Osteoblast (primary cell): ENCODE data around the gene KAZN. TPM values are rescaled to one million over a fixed set of nuclear protein-coding genes. Genes with fewer than 3 reads are reported as not detected.

Experiments
- DNase-seq: peaks from one replicate; pipeline ENCODE4 v3.0.0; 2011; ENCODE audit warnings: low spot score, mixed read lengths; ENCODE audit not compliant: insufficient read length; ENCODE audit errors: missing footprints
- H2AFZ ChIP-seq: 2 replicates; pipeline ENCODE4 v1.6.0; 2011; ENCODE audit warnings: mild to moderate bottlenecking, low read length
- H3K27ac ChIP-seq: 2 replicates; pipeline ENCODE4 v1.5.1; 2011; ENCODE audit warnings: mild to moderate bottlenecking, low read depth, low read length, moderate library complexity
- H3K27me3 ChIP-seq: 2 replicates; pipeline ENCODE4 v1.6.0; 2012; ENCODE audit warnings: mild to moderate bottlenecking, control low read depth, inconsistent platforms, low read length, moderate library complexity; ENCODE audit not compliant: insufficient read depth
- H3K36me3 ChIP-seq: 2 replicates; pipeline ENCODE4 v1.5.1; 2011; ENCODE audit warnings: mild to moderate bottlenecking, low read length, control low read depth, moderate library complexity; ENCODE audit not compliant: insufficient read depth
- H3K4me1 ChIP-seq: 2 replicates; pipeline ENCODE4 v1.5.1; 2011; ENCODE audit warnings: mild to moderate bottlenecking, low read length, control low read depth, moderate library complexity; ENCODE audit not compliant: insufficient read depth
- H3K4me2 ChIP-seq: 2 replicates; pipeline ENCODE4 v1.6.0; 2011; ENCODE audit warnings: mild to moderate bottlenecking, low read length; ENCODE audit not compliant: insufficient read depth
- H3K4me3 ChIP-seq: fragments of 200-600 bp; sonication (generic); 3 replicates; pipeline ENCODE4 v1.5.1; 2012; ENCODE audit warnings: mild to moderate bottlenecking, low read length, inconsistent platforms; ENCODE audit not compliant: insufficient read depth
- H3K79me2 ChIP-seq: 2 replicates; pipeline ENCODE4 v1.6.0; 2012; ENCODE audit warnings: mild to moderate bottlenecking, low read length, control low read depth, inconsistent platforms; ENCODE audit not compliant: insufficient read depth
- H3K9me3 ChIP-seq: 2 replicates; pipeline ENCODE4 v1.5.1; 2011; ENCODE audit warnings: low read depth, low read length, control low read depth
- H4K20me1 ChIP-seq: 2 replicates; pipeline ENCODE4 v1.6.0; 2012; ENCODE audit warnings: mild to moderate bottlenecking, low read length, control low read depth; ENCODE audit not compliant: insufficient read depth
- total RNA-seq: library from RNA; depleted of rRNA; stranded (reverse); fragments of >200 nt; gene quantifications from 2 replicates; pipeline ENCODE4 v1.2.3, GENCODE V29; 2012
- TF ChIP-seq, protein P1 (sequence below): IDR thresholded peaks from 2 replicates; pipeline ENCODE4 v1.5.1; 2011; ENCODE audit warnings: mild to moderate bottlenecking, low read depth, low read length, moderate library complexity; ENCODE audit errors: extremely low read depth

The KAZN gene
- total RNA-seq, 1 donor = 9.0 TPM

DNA sequence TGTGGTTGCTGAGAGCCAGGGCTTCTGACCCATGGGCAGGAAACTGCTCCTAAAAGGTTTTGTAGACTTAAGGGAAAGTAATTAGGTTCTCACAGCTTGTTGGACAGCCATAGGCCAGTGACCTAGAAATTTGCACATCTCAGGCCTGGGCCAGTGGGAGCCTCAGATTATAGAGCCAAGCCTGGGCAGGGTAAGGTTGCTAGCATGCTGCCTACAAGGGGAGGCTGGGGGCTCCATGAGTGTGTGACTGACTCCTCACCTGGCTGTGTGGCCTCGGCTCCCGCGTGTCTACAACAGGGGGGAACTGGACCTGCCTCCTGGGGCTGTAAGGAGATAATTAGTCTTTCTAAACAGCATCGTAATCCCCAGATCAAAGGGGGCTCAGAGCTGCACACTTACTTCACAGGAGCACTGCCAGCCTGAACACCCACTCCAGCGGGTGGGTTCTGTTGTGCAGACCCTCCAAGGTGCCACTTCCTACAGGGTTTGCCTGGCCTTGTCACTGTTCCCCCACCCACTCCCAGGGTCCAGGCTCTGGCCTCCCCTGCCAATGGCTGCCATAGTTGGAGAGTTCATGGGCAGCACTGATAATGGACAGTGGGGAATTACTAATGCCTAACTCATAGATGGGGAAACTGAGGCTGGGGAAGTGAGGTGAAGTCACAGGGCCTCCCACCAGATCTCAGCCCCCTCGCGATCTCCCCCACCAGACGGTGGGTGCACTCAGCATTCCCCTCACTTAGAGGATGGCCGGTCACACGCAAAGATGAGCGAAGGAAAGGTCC, 324.6 kb downstream of the KAZN start:
- H2AFZ ChIP-seq = peak overlapping the region; percentile 67
- H3K27ac ChIP-seq = no peak overlapping the region
- H4K20me1 ChIP-seq = peaks cover 6% of the 10 kb centered on the region
- no peaks in the 10 kb centered on the region for H3K27me3 ChIP-seq
- no peaks in the 10 kb centered on the region for H3K9me3 ChIP-seq
- H3K4me1 ChIP-seq = peaks cover 15% of the 10 kb centered on the region
- no peak for DNase-seq
- H3K36me3 ChIP-seq = no peaks in the 10 kb centered on the region
- peaks cover 11% of the 10 kb centered on the region for H3K79me2 ChIP-seq
- H3K4me2 ChIP-seq = peak overlapping the region; percentile 73
- H3K4me3 ChIP-seq = peak overlapping the region; percentile 74
- TF ChIP-seq, protein P1, sequence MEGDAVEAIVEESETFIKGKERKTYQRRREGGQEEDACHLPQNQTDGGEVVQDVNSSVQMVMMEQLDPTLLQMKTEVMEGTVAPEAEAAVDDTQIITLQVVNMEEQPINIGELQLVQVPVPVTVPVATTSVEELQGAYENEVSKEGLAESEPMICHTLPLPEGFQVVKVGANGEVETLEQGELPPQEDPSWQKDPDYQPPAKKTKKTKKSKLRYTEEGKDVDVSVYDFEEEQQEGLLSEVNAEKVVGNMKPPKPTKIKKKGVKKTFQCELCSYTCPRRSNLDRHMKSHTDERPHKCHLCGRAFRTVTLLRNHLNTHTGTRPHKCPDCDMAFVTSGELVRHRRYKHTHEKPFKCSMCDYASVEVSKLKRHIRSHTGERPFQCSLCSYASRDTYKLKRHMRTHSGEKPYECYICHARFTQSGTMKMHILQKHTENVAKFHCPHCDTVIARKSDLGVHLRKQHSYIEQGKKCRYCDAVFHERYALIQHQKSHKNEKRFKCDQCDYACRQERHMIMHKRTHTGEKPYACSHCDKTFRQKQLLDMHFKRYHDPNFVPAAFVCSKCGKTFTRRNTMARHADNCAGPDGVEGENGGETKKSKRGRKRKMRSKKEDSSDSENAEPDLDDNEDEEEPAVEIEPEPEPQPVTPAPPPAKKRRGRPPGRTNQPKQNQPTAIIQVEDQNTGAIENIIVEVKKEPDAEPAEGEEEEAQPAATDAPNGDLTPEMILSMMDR = no peak

DNA sequence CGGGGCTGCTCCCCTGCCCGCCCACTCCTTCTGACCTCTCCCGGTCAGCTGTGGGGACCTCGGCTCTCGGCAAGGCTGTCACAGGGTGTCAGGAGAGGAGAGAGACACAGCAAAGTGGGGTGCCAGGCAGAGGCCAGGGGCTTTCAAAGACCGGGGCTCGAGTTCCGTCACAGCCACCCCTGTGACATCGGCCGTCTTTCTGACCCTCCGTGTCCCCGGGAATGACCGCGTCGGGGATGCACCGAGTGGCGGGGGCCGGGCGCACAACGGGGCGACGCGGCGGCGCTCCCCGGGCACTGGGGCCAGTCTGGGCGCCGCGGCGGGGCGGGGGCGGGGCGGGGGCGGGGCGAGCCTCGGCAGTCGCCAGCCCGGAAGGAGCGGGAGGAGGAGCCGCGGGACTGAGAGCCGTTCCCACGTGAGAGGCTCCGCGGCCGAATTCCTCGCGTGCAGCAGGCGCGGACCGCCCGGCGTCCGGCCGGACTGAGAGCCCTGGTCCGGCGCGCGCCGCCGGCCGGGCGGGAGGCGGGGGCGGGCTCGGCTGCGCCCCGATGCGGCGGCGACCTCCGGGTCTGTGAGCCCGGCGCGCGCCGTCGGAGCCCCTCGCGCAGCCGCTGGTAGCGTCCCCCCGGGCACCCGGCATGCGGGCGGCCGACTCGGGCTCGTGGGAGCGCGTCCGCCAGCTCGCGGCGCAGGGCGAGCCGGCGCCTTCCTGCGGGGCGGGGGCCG, 325.4 kb downstream of the KAZN start:
- peak; percentile 99 for DNase-seq

DNA sequence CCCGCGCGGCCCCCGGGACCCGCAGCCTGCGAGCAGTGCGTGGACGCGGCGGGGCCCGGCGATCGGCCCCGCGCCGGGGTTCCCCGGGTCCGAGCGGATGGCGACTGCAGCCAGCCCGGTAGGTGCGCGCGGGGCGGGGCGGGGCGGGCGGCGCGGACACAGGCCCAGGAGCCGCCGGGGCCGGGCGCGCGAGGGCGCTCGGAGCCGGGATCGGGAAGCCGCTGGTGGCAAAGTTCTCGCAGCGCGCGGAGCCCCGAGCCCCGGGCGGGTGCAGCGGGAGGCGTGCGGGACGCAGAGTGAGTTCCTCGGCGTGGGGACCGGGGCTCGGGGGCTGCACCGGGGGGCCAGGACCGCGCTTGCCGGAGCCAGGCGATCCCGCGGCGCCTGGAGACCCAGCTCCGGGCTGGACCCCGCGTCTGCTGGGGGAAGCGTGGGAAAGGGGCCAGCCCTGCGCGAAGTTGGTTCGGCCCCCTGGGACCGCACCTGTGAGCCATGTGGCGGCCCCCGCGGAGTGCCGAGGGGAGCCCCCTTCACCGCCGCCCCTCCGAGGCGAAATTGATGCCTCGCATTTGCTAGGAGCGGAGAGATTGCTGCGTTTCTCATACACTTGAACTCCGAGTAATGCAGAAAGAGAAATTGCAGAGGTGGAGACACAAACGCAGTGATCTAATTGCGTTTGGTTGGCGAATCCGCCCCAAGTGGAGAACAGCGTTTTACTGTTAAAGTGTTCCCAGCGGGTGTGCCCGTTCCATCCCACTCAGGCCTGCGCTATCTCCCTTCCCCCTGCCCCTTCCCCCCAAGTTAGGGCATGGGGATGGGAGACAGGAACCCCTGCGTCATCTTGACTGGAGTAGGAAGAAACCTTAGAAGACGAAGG, 326.2 kb downstream of the KAZN start:
- Histone ChIP-seq H2AFZ (peak overlapping the region; percentile 49), H3K79me2 (peaks cover 17% of the 10 kb centered on the region), H3K4me2 (peak overlapping the region; percentile 91), H3K36me3 (no peaks in the 10 kb centered on the region), H3K4me1 (peaks cover 26% of the 10 kb centered on the region), H4K20me1 (peaks cover 6% of the 10 kb centered on the region), H3K4me3 (peak overlapping the region; percentile 74), H3K27me3 (no peaks in the 10 kb centered on the region), H3K27ac (peak overlapping the region; percentile 17), H3K9me3 (no peaks in the 10 kb centered on the region)
- TF ChIP-seq, protein P1 = no peak
- DNase-seq = peak; percentile 97

More for the DNA sequence above, 325.4 kb downstream of the KAZN start:
- Histone ChIP-seq H4K20me1 (peaks cover 6% of the 10 kb centered on the region), H3K4me2 (peak overlapping the region; percentile 73), H3K4me1 (peaks cover 18% of the 10 kb centered on the region), H3K9me3 (no peaks in the 10 kb centered on the region), H3K27ac (no peak overlapping the region), H3K79me2 (peaks cover 17% of the 10 kb centered on the region), H3K27me3 (no peaks in the 10 kb centered on the region), H3K36me3 (no peaks in the 10 kb centered on the region), H2AFZ (peak overlapping the region; percentile 67), H3K4me3 (peak overlapping the region; percentile 74)
- TF ChIP-seq, protein P1 = no peak
